ENCODE results near the gene FHIT. TPM values are rescaled to one million over a fixed set of nuclear protein-coding genes. Genes with fewer than 3 reads are reported as not detected.

Gene FHIT
- 0.53 TPM in 1 of 2 replicates, not detected in the other for total RNA-seq
- polyA plus RNA-seq (2012): 0.91 TPM

DNA sequence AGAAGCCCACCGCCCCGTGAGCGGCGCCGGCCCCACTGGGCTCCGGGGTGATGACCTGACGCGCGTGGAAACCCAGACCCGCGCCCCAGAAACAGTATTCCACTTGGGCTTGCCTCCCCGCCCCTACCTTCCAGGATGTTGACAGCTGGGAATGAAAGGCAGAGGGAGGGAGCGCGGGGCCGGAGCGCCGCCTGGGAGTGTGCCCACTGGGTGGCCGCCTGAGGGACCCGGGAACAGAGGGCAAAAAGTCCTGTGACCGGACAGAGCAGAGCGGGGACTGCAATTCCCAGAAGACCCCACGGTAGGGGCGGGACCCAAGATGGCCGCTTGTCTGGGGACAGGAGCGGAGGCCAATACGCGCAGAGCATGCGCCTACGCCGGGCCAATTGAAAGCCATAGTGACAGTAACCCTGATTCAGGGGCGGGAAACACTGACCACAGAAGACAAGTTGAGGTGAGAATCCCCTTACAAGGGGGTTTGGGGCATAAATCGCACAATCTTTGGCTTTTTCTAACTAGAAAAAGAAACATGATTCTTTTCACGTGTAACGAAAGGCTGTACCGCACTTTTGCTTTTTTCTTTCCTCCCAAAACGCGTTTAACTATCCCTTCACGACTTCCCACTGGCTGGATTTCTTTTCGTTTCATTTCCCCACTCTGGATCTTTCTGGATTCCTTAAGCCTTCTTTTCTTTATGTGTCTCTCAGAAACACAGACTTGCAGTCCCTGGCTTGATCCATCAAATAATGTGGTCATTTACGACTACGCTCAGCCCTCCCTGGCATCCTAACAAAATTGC lies at the start of gene FHIT:
FHIT (minus strand) TSS at position 279 of the 799 bp plus-strand sequence.
- peak; percentile 95 for DNase-seq (ENCODE audit: low read depth)

GRCh38 chr3:61300786-61301185 lies 49.5 kb upstream of the FHIT start:
- no peak for DNase-seq (ENCODE audit: low read depth)

GRCh38 chr3:61300006-61300380 lies 48.7 kb upstream of the FHIT start:
- DNase-seq (ENCODE audit: low read depth): no peak

- no peak for DNase-seq (ENCODE audit: low read depth)
Measured at GRCh38 chr3:61299343-61300005, 48.2 kb upstream of the FHIT start.

- DNase-seq (ENCODE audit: low read depth): no peak
Measured at GRCh38 chr3:61297821-61298220, 46.6 kb upstream of the FHIT start.

- DNase-seq (ENCODE audit: low read depth): no peak
Measured at GRCh38 chr3:61288446-61288845, 37.2 kb upstream of the FHIT start.

- no peak for DNase-seq (ENCODE audit: low read depth)
Measured at GRCh38 chr3:61283876-61284275, 32.6 kb upstream of the FHIT start.

DNA sequence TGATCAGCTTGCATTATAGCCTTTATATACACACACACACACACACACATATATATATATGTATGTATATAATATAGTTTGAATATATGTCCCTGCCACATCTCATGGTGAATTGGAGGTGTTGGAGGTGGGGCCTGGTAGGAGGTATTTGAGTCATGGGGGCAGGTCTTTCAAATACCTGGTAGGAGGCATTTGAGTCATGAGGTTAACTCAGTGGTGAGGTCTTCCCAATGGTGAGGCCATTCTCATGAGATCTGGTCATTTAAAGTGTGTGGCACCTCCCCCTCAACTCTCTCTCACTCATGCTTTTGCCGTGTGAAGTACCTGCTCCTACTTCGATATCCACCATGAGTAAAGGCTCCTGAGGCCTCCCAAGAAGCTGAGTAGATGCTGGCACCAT lies 27.5 kb upstream of the FHIT start:
- DNase-seq (ENCODE audit: low read depth): no peak

DNA sequence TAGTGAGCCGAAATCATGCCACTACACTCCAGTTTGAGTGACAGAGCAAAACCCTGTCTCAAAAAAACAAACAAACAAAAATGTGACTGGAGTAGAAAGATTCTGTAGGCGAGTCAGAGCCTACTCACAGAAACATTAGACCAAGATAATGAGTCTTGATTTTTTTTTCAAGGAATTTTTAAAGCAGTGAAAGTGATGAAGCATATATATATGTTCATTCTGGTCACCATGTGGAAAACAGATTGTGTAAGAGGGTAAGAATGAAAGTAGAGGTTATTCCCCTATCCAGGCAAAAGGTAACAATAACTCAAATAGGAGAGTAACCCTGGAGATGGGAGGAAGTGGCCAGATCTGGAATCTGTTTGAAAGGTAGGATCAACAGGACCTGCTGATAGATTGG lies 26.2 kb upstream of the FHIT start:
- no peak for DNase-seq (ENCODE audit: low read depth)

DNA sequence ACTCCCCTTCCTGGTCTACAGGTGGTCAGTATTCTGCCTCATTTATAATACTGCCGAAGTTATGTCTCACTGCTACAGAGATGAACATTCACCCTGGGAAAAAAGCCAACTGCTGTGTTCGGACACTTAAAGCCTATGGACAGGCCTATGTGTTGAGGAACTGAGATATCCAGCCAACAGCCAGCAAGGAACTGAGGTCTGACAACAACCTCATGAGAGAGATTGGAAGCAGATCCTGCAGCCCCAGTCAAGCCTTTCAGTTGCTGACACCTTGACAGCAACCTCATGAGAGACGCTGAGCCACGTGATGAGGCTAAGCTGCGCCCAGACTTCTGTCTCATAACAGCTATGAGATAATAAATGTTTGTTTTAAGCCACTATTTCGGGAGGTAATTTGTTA lies 18.2 kb upstream of the FHIT start:
- DNase-seq (ENCODE audit: low read depth): no peak

DNA sequence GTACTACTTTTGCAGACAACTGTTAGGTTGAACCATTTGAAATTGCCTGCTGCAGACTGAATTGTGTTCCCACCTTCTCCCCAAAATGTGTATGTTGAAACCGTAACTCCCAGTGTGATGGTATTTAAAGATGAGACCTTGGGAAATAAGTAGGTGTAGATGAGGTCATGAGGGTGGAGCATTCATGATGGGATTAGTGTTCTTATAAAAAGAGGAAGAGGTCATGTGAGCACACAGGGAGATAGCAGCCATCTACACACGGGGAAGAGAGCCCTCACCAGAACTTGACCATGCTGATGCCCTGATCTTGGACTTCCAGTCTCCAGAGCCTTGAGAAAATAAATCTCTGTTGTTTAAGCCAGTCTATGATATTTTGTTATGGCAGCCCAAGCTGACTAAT lies 17.4 kb upstream of the FHIT start:
- no peak for DNase-seq (ENCODE audit: low read depth)

DNA sequence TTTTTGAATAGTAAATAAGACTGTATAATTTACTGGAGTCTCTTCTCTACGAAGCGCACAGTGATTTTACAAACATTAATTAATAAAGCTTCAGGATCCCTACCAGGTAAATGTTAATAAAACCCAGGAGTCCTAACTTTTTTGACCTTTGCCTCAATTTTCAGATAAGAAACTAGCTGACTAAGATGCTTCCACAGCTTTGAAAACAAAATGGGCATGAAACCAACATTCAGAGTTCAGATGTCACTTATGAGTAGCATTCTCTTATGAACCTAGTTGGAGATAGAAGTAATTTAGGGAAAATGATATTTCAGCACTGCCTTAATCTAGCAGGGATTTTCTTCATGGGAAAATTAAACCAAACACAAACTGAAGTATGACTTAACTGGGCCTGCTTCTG lies 13.0 kb upstream of the FHIT start:
- DNase-seq (ENCODE audit: low read depth): no peak

DNA sequence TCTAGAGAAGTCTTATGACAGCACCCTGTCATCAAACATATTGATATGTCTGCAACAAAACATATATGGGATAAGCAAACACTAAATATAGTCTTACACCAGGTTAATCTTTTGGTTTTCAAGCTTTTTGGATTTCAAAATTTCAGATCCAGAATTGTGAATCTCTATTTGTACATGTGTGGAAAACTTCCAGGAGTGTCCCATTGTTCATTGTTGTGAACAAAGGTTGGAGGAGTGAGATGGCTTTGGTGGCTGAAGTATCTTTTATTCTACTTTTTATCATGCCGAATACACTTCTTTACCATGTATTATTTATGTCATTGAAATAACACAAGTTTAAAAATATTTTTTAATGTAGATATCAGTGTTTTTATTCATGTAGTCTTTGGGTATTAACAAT lies 5.9 kb upstream of the FHIT start:
- no peak for DNase-seq (ENCODE audit: low read depth)

- DNase-seq (ENCODE audit: low read depth): no peak
Measured at GRCh38 chr3:61253756-61254155, 2.5 kb upstream of the FHIT start.

DNA sequence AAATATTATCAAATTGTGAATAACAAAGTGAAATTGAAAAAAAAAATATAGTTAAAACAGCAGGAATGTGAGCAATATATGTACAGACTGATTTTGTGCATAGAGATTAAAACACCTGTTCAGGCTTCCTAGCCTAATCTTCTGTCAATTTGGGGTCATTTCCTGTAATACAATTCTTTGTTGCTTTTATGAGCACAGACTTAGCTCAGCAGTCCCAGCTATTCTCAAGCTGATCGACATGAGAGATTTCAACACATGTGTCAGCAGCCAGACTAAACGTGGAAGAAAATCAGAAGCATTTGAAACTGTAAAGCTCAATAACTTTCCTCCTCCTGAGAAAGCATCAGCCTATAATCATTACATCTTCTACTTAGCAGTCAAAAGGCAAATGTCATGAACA lies 1.6 kb upstream of the FHIT start:
- DNase-seq (ENCODE audit: low read depth): no peak

- peak; percentile 2 for DNase-seq (ENCODE audit: low read depth)
Measured at GRCh38 chr3:61250784-61251173, 473 bp downstream of the FHIT start.

GRCh38 chr3:61248496-61248895 lies 2.8 kb downstream of the FHIT start:
- DNase-seq (ENCODE audit: low read depth): no peak

- no peak for DNase-seq (ENCODE audit: low read depth)
Measured at GRCh38 chr3:61247191-61247590, 4.1 kb downstream of the FHIT start.

GRCh38 chr3:61239871-61240270 lies 11.4 kb downstream of the FHIT start:
- no peak for DNase-seq (ENCODE audit: low read depth)

- no peak for DNase-seq (ENCODE audit: low read depth)
Measured at GRCh38 chr3:61237858-61238257, 13.4 kb downstream of the FHIT start.

- no peak for DNase-seq (ENCODE audit: low read depth)
Measured at GRCh38 chr3:61236556-61236955, 14.7 kb downstream of the FHIT start.

- DNase-seq (ENCODE audit: low read depth): no peak
Measured at GRCh38 chr3:61233746-61234145, 17.5 kb downstream of the FHIT start.

GRCh38 chr3:61231693-61232092 lies 19.6 kb downstream of the FHIT start:
- no peak for DNase-seq (ENCODE audit: low read depth)

All from myocyte (in vitro differentiated cells).